GM10847 (cell line): ENCODE results near the gene NPTN.

ENCODE experiments used
- POLR2A ChIP-seq: IDR thresholded peaks from 2 replicates; pipeline ENCODE4 v1.6.1; 2011; ENCODE audit not compliant: insufficient read length; ENCODE audit errors: extremely low read depth

NPTN gene

DNA sequence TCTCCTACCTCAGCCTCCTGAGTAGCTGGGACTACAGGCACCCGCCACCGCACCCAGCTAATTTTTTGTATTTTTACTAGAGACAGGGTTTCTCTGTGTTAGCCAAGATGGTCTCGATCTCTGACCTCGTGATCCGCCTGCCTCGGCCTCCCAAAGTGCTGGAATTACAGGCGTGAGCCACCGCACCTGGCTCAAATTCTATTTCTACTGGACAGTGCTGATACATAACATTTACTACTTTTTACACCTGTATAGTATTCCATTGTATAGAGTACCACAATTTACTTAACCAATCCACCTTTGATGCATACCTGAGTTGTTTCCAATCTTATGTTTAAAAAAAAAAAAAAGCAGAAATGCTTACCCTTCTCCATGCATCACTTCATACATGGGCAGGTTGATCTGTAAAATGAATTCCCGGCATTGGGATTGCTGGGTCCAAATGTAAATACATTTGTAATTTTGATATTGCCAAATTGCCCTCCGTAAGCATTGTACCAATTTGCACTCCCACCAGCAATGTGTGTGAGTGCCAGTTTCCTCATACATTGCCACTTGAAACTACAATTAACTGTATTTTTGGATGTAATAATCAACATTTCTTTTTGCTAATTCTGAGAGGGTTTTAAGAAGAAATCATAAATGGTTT is 94.5 kb downstream of the NPTN start:
- TF ChIP-seq POLR2A, result no peak

DNA sequence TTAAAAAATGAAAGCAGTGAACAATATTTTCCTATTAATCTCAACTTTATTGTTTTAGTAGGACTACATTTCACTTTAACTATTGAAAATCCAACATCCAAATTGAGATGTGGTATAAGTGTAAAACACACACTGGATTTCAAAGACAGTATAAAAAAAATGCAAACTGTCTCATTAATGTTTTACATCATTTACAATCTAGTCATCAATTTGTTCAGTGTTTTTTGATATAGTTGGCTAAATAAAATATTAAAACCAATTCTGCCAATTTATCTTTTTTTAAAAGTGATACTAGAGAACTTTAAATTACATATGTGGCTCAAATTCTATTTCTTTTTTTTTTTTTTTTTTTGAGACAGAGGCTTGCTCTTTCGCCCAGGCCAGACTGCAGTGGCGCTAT is 95.1 kb downstream of the NPTN start:
- no peak for TF ChIP-seq POLR2A

DNA sequence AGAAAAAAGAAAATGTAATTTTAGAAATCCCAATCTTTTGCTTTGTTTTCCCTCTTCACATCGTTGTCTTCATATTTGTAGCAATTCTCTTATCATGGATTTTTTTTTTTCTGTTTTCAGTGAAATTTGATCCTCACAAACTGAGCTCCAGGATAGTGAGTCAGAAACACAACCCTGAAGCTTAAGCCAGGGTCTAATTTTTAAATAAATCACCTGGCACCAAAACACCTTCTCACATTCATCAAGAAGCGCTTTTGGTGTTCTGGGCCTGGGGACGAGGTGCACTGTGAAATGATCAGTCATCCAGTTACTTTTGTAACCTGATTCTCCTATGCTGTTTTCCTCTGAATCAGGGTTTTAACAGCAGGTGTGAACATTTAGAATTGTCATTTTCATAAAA is 102.5 kb downstream of the NPTN start:
- no peak for TF ChIP-seq POLR2A

DNA sequence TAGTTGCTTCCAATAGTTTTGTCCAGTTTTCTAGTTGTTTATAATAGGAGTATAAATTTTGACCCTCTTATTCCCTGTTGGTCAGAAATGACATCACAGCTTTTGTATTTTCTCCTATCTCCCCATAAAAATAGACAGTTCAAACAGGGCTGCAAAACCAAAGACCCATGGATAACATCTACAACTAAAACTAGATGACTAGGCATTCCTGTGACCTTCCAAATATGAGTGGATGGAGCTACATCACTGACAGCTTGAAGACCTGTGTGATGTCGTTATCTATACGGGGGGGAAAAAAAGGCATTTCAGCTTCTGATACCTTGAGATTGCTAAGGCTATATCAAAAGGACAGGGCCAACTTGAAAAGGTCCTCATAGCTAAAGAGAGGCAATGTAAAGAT is 105.6 kb downstream of the NPTN start:
- no peak for TF ChIP-seq POLR2A

DNA sequence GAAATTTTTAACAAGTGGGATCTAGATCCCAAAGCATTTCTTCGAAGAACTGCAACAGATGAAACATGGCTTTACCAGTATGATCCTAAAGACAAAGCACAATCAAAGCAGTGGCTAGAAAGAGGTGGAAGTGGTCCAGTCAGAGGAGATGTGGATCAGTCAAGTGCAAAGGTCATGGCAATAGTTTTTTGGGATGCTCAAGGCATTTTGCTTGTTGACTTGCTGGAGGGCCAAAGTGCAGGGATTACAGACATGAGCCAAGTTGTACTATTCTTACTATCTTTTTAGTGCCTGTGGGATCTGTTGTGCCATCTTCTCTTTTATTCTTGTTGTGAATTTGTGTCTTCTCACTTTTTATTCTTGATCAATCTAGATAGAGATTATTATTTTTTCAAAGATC is 108.3 kb downstream of the NPTN start:
- TF ChIP-seq POLR2A, result no peak

DNA sequence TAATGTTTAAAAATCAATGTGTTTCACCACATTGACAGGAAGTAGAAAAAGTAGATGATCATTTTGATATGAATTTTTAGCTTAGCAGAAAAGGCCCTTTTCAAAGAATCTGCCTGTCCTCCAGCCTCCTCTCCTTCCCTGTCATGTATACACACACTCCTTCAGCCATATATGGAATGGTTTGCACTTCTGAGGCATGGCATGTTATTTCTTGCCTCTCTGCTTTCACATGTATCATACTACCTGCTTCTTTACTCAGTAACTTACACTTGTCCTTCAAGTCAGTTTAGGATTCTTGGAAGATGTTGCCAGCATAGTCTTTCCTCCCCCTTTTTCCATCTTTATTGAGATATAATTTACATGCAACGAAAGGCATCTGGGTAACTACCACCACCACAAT is 111.2 kb downstream of the NPTN start:
- no peak for TF ChIP-seq POLR2A

DNA sequence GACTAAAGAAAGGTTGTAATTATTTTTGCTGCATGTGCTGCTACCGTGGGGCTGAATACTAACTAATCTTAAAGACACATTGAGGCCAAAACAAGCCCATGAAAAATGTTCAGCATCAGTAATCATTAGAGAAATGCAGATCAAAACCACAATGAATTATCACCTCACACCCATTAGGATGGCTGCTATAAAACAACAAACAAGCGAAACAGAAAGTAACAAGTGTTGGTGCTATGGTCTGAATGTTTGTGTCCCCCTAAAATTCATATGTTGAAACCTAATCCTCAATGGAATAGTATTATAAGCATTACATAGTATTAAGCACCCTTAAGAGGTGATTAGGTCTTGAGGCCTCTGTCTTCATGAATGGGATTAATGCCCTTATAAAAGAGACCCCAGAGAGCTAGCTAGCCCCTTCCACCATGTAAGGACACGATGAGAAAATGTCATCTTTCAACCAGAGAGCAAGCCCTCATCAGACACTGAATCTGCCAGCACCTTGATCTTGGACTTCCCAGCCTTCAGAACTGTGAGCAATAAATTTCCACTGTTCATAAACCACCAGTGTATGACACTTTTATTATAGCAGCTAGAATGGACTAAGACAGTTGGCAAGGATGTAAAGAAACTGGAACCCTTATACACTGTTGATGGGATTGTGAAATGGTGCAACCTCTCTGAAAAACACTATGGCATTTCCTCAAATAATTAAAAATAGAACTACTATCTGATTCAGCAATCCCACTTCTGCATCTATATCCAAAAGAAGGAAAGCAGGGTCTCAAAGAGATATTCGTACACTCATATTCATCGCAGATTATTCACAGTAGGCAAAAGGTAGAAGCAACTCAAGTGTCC is 114.1 kb downstream of the NPTN start:
- no peak for TF ChIP-seq POLR2A

DNA sequence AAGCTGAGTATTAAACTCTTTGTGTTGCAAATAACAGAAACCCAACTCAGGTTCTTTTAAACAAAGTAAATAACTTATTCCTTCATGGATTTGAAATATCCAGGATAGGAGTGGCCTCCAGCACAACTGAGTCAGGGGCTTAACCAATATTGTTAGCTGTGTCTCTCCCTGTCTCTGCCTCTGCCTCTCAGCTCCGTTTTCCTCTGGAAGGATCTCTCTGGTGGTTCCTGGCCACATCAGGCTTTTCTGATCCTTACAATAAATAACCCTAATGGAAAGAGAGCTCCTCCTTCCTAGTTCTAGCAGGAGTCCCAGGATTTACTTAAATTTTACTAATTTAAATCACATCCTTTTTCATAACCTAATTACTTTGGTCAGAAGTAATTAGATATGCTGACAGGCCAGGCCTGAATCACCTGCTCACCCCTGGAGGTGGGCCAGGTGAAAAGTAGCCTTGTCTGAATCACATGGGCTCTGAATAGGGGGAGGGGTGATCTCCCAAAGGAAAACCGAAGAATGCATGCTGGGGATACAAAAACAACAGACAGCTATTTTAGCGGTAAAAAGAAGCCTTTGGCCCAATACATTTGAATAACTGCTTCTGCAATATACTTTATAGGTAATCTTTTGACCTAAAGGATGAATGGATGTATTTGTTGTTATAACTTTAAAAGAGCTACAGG is 114.9 kb downstream of the NPTN start:
- no peak for TF ChIP-seq POLR2A

DNA sequence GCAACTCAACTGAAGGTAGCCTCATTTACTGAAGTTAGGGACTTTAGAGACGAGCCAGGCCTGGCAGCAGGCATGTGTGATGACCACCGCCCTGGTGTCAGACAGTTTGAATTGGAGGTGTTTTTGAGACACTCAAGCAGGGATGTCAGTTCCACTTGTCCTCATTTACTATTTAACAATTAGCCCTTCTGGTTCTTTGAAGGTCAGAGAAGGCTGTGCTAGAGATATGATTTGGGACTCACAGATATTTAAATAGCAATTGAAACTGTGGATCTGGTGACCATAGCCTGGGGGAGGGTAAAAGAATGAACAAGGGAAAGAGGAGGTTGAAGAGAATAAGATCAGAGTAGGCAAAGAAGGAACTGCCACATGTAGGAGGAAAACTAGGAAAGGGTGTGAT is 115.6 kb downstream of the NPTN start:
- TF ChIP-seq POLR2A, result no peak

DNA sequence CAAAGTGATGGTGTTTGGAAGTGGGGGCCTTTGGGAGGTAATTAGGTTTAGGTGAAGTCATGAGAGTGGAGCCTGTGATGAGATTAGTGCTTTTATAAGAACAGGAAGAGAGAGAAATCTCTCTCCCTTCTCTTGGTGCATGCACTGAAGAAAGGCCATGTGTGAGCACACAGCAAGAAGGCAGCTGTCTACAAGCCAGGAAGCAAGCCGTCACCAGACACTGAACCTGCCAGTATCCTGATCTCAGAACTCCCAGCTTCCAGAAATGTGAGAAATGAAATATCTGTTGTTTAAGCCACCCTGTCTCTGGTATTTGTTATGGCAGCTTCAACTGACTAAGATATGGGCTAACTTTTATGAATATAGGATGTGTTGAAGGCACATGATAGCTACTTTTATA is 117.7 kb downstream of the NPTN start:
- TF ChIP-seq POLR2A, result no peak
